ENCODE results near the gene CD46. TPM values are rescaled to one million over a fixed set of nuclear protein-coding genes. Genes with fewer than 3 reads are reported as not detected.

Gene CD46
- total RNA-seq, 4 donors from 2014 or later, result 65.5 to 209 (median 180) TPM

GRCh38 chr1:207804721-207805468 lies 53.0 kb downstream of the CD46 start:
- no peak for DNase-seq
- peaks cover 0 to 37% (median 18%) of the 10 kb centered on the region in 4 donors for H3K36me3 ChIP-seq
- WGBS, 2 donors (ENCODE audit: low coverage in 1 of 2), result 75% methylated on average over 5 of the region's 5 CpGs; no CpG with 5 or more reads in 1 of the 2 donors
- H3K4me3 ChIP-seq, result no peak overlapping the region
- H3K4me1 ChIP-seq, result peaks cover 26 to 53% (median 50%) of the 10 kb centered on the region in 4 donors
- in situ Hi-C loops (cut with MboI; ENCODE audit: low pct_ligation_motif_present in 1 of 4, low pct_unique_long_range_greater_than_20kb in 1 of 4, low sequenced_read_pairs in 3 of 4) (no loop called here), intact Hi-C loops (cut with DNase I; ENCODE audit: low total_unique reads) (no loop called here)
- peak overlapping the region; percentile 76 to 86 (median 81) for H3K27ac ChIP-seq
- no peaks in the 10 kb centered on the region for H3K27me3 ChIP-seq
- H3K9me3 ChIP-seq, result no peaks in the 10 kb centered on the region
- TF ChIP-seq POLR2A (IDR thresholded peaks at IDR 0.05) (no peak), EP300 (IDR thresholded peaks at IDR 0.05; ENCODE audit: low read depth) (no peak), CTCF (IDR thresholded peaks at IDR 0.05) (no peak), POLR2AphosphoS5 (IDR thresholded peaks at IDR 0.05) (no peak)

DNA sequence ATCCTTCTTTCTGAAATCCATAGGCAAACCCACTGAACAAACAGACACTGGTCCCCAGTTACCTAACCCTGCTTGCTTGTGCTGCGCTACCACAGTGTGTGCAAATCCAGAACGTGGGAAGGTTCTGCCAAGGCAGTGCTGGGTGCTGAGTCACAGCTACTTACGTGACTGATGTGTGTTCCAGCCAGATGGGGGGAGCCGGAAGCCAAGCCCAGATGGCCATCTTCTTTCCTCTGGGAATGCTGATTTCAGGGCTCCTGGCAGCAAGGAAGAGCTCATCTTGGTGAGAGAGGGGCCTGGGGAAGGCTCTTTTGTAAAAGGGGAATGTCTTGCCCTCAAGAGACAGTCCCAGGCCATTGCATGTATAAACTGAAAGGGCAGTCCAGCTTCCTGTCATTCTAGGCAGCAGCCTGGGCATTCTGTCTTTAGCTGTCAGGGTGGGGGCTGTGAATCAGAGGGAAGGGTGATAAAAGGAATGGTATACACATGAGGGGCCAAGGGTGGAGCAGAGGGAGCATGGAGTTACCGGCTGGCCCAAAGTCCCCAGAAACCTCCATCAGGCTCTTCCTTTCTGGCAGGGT lies 54.1 kb downstream of the CD46 start:
- Histone ChIP-seq H3K27ac (peak overlapping the region; percentile 76 to 86 (median 81)), H3K4me1 (peaks cover 35 to 63% (median 58%) of the 10 kb centered on the region in 4 donors), H3K27me3 (no peaks in the 10 kb centered on the region), H3K36me3 (peaks cover 0 to 37% (median 21%) of the 10 kb centered on the region in 4 donors), H3K9me3 (no peaks in the 10 kb centered on the region), H3K4me3 (no peak overlapping the region)
- intact Hi-C loops (cut with DNase I; ENCODE audit: low total_unique reads) (no loop called here), in situ Hi-C loops (cut with MboI; ENCODE audit: low pct_ligation_motif_present in 1 of 4, low pct_unique_long_range_greater_than_20kb in 1 of 4, low sequenced_read_pairs in 3 of 4) (no loop called here)
- 72% methylated on average over 5 of the region's 5 CpGs; no CpG with 5 or more reads in 1 of the 2 donors for WGBS, 2 donors (ENCODE audit: low coverage in 1 of 2)
- peak; percentile 63 for DNase-seq
- TF ChIP-seq POLR2A (IDR thresholded peaks at IDR 0.05), result no peak
- peak; percentile 66 to 73 (median 67) for TF ChIP-seq POLR2AphosphoS5 (IDR thresholded peaks at IDR 0.05)
- no peak for TF ChIP-seq EP300 (IDR thresholded peaks at IDR 0.05; ENCODE audit: low read depth)
- no peak for TF ChIP-seq CTCF (IDR thresholded peaks at IDR 0.05)

GRCh38 chr1:207806531-207807325 lies 54.9 kb downstream of the CD46 start:
- DNase-seq, result no peak
- Histone ChIP-seq H3K9me3 (no peaks in the 10 kb centered on the region), H3K36me3 (peaks cover 0 to 42% (median 24%) of the 10 kb centered on the region in 4 donors), H3K27ac (peak overlapping the region; percentile 76 to 86 (median 81)), H3K27me3 (no peaks in the 10 kb centered on the region), H3K4me1 (peaks cover 39 to 67% (median 65%) of the 10 kb centered on the region in 4 donors), H3K4me3 (no peak overlapping the region)
- intact Hi-C loops (cut with DNase I; ENCODE audit: low total_unique reads) (no loop called here), in situ Hi-C loops (cut with MboI; ENCODE audit: low pct_ligation_motif_present in 1 of 4, low pct_unique_long_range_greater_than_20kb in 1 of 4, low sequenced_read_pairs in 3 of 4) (no loop called here)
- no peak for TF ChIP-seq POLR2AphosphoS5 (IDR thresholded peaks at IDR 0.05)
- no peak for TF ChIP-seq EP300 (IDR thresholded peaks at IDR 0.05; ENCODE audit: low read depth)
- TF ChIP-seq POLR2A (IDR thresholded peaks at IDR 0.05), result no peak
- no peak for TF ChIP-seq CTCF (IDR thresholded peaks at IDR 0.05)
- WGBS, 2 donors (ENCODE audit: low coverage in 1 of 2), result 79% methylated on average over 11 of the region's 11 CpGs; no CpG with 5 or more reads in 1 of the 2 donors

DNA sequence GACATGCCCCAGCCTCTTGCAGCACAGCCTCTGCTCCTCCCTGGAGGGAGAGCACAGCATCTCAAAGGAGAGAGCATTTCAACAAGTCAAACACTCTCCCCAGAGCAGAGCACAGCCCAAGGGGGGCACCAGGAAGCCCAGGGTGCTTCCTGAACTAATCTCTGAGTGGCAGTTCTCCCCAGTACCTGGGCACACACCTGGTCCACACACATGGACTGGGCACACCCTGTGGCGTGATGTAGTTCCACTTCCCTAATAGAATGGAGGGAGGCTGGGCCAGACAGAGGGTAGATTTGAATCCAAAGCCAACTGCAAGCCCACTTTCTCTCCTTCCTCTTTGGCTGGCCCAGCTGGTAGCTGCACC lies 55.5 kb downstream of the CD46 start:
- 50% methylated on average over 1 of the region's 1 CpG; no CpG with 5 or more reads in 1 of the 2 donors for WGBS, 2 donors (ENCODE audit: low coverage in 1 of 2)
- Histone ChIP-seq H3K4me1 (peaks cover 41 to 72% (median 70%) of the 10 kb centered on the region in 4 donors), H3K27ac (peak overlapping the region; percentile 76 to 86 (median 81)), H3K4me3 (no peak overlapping the region), H3K9me3 (no peaks in the 10 kb centered on the region), H3K36me3 (peaks cover 0 to 42% (median 21%) of the 10 kb centered on the region in 4 donors), H3K27me3 (no peaks in the 10 kb centered on the region)
- in situ Hi-C loops (cut with MboI; ENCODE audit: low pct_ligation_motif_present in 1 of 4, low pct_unique_long_range_greater_than_20kb in 1 of 4, low sequenced_read_pairs in 3 of 4) (no loop called here), intact Hi-C loops (cut with DNase I; ENCODE audit: low total_unique reads) (no loop called here)
- TF ChIP-seq POLR2A (IDR thresholded peaks at IDR 0.05) (no peak), CTCF (IDR thresholded peaks at IDR 0.05) (no peak), EP300 (IDR thresholded peaks at IDR 0.05; ENCODE audit: low read depth) (no peak), POLR2AphosphoS5 (IDR thresholded peaks at IDR 0.05) (no peak)
- peak; percentile 70 for DNase-seq
